ES-I3 (cell line): ENCODE data around the gene FGGY.

Experiments used
- H3K36me3 ChIP-seq: 2 replicates; pipeline ENCODE4 v1.6.1; 2013; ENCODE audit warnings: mild to moderate bottlenecking, low read length, control low read depth, moderate library complexity; ENCODE audit not compliant: insufficient read depth
- H3K4me1 ChIP-seq: 2 replicates; pipeline ENCODE4 v1.6.1; 2013; ENCODE audit warnings: mild to moderate bottlenecking, control low read depth, low read length; ENCODE audit not compliant: insufficient read depth
- H3K9ac ChIP-seq: 2 replicates; pipeline ENCODE4 v1.6.1; 2013; ENCODE audit warnings: low read depth, mild to moderate bottlenecking, low read length, moderate library complexity
- H3K9me3 ChIP-seq: 2 replicates; pipeline ENCODE4 v1.6.1; 2013; ENCODE audit warnings: mild to moderate bottlenecking, low read length, moderate library complexity; ENCODE audit not compliant: control insufficient read depth, insufficient read depth

FGGY gene

DNA sequence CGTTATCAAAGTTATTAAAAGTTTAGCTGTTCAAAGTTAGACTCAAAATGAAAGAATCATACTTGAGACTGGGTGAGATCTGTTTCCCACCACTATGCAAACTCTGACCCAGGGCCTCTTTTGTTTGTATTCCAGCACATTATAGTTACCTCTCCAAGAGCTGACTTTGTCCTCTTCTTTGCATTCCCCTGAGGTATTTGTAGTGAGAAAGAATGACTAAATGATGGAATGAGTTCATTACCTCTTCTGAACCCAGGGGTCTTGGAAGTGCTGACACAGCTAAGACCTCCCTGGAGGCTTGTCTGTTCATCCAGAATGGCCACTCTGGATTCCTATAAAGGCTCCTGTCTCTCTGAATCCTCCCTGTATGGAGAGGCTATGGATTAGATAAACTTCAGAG, 62.4 kb downstream of the FGGY start:
- Histone ChIP-seq H3K4me1 (0 out of 2 replicates have a peak, but pooled peaks cover 2% of the 10 kb centered on the region), H3K9me3 (no peaks in the 10 kb centered on the region)

DNA sequence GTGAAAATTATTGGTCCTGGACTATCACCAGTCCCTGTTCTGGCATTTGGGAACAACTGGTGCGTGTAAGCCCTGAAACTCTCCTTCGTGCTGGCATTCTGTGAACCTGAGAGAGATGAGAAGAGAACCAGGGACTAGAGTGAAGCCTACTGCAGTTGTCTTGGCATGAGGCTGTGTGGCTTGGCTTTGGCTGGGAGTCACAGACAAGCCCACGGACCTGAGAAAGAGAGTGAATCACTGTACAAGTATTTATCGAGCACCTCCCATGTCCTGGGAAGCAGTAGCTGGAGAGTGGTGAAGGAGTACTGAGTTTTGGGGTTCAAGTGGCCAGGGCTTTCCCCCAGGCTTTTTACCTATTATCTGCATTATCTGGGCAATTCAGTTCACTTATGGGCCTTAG, 63.3 kb downstream of the FGGY start:
- Histone ChIP-seq H3K4me1 (no peaks in the 10 kb centered on the region), H3K9ac (no peak overlapping the region)

More for the DNA sequence above, 62.4 kb downstream of the FGGY start:
- Histone ChIP-seq H3K36me3 (no peaks in the 10 kb centered on the region), H3K9ac (no peak overlapping the region)

DNA sequence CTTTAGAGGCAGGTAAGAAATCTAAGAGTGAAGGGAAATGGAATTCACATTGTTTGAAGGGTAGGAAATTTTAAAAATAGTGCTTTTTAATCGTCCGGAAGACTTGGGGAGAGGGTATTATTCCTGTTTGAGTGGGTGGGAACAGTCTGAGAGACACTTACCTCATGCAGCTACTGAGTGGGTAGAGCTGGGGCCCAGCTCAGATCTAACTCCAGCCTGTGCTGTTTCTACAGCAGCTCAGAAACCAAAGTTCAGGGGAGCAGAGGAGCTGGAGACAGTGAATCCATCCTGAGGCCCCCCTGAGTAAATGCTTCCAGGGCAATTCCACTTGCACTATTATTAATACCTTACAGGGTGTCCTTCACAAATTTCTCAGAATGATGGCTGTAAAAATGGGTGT, 63.8 kb downstream of the FGGY start:
- H3K36me3 ChIP-seq, result no peaks in the 10 kb centered on the region
- H3K9ac ChIP-seq, result no peak overlapping the region
- no peaks in the 10 kb centered on the region for H3K9me3 ChIP-seq
- H3K4me1 ChIP-seq, result no peaks in the 10 kb centered on the region

More for the DNA sequence above, 63.3 kb downstream of the FGGY start:
- Histone ChIP-seq H3K36me3 (no peaks in the 10 kb centered on the region), H3K9me3 (no peaks in the 10 kb centered on the region)

DNA sequence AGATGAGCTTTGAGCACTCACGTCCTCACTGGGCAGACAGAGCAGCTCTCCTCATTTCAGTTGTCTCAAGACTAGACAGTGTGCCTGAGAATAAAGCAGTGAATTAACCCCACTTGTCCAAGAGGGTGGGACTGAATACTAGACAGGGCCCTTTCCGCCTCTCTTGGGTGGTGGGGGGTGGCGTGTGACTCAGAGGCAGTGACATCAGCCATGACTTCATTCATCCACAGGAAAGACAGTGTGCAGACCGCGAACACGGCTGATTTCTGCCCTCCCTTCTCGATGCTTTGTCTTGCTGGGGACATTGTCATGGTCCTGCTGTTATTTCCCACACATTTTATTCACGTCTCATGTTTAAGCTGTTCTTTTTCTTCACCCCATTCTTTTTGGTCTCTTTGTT, 64.9 kb downstream of the FGGY start:
- Histone ChIP-seq H3K9me3 (no peaks in the 10 kb centered on the region), H3K4me1 (no peaks in the 10 kb centered on the region), H3K36me3 (no peaks in the 10 kb centered on the region), H3K9ac (no peak overlapping the region)

DNA sequence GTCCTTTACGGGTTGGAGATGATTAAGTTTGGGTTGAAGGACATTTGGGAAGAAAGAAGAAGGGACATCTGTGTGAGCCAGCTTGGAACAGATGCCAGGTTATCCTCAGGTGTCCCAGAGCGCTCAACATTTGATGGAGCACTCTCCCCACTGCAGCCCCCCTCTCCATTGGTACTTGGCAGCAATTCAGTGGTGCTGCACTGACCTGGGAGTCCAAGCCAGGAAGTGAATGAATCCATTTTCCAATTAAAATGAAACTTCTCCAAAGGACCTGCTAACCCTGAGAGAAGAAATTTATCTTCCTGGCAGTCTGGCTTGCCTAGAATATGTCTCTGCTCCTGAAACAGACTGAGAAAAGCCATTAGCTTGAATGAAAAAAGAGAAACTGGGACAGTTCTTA, 67.1 kb downstream of the FGGY start:
- no peaks in the 10 kb centered on the region for H3K9me3 ChIP-seq
- H3K36me3 ChIP-seq, result no peaks in the 10 kb centered on the region
- no peak overlapping the region for H3K9ac ChIP-seq
- H3K4me1 ChIP-seq, result no peaks in the 10 kb centered on the region

DNA sequence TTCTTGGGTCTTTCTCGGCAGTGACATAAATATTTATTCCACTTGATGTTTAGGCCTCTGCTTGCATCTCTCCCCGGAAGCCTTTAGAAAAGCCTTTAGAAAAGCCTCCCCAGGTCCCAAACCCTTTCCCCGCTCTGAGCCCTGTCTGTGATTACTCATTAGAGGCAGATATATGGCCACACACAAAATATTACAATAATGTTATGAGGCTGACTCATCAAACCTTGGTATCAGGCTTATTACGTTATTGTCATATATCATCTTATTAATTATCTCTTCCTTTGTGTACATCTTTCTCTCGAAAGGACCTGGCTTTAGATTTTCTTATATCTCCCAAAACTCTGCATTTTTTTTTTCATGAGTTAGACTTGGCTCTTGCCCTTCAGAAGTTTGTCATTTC, 69.5 kb downstream of the FGGY start:
- no peaks in the 10 kb centered on the region for H3K4me1 ChIP-seq
- H3K36me3 ChIP-seq, result no peaks in the 10 kb centered on the region
- no peaks in the 10 kb centered on the region for H3K9me3 ChIP-seq
- no peak overlapping the region for H3K9ac ChIP-seq

DNA sequence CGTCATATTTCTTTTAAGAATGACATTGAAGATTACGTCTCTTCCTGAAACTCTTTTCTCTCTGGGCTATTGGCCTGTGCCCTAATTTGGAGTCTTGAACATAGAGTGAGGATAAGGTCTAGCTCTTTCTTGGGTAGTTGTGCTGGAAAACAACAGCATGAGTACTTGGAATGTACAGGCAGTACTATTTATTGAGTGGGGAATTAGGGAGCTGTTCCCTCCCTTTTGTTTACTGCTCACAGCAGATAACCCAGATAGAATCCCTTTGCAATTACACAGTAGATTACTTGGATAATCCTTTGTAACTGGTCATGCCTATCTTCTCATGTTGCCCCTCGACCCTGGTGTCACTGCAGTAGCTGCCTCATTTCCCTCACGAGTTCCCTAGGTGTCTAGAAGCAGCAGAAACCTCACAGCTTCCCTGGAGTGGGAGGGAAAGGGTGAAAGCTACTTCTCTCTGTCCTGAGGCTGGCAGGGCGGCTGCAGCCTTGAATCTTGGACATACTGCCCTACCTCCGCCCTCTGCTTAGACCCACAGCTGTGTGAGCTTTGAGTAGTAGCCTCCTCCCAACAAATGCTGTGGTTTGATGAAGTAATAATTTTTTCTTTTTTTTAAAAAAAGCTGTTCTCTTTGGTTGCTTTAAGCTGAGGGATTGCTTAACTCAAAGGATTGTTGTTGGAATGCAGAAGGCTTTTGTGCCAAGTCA, 70.6 kb downstream of the FGGY start:
- H3K4me1 ChIP-seq, result no peaks in the 10 kb centered on the region
- no peaks in the 10 kb centered on the region for H3K36me3 ChIP-seq
- H3K9ac ChIP-seq, result no peak overlapping the region
- no peaks in the 10 kb centered on the region for H3K9me3 ChIP-seq

DNA sequence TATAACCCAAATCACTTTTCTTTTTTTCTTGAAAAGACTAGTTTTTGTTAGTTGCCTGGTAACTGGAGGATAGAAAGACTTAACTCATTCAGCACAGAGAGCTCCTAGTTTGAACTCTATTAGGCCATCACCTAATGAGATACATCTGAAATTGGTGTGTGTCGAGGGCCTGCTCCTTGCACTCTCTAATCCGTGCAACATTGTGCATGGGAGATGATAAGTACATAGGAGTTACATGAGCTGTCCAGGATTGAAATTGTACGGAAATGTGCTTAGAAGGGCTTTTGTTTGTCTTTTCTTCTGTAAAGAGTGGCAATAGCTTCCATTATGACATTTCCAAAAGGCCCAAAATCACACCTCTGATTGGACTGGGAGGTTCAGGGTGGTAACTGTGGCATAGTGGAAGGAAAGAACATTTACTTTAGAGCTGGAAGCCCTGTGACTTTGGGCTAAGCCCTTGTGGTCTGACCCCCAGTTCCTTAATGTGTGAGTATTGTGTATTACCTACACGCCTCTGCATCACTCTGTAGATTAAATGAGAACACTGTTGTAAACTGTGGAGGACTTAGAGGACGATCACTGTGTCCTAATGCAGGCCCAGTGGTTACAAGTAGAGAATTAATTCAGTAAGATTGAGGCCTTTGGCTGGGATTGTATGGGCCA, 71.2 kb downstream of the FGGY start:
- H3K9ac ChIP-seq, result no peak overlapping the region
- H3K9me3 ChIP-seq, result no peaks in the 10 kb centered on the region

DNA sequence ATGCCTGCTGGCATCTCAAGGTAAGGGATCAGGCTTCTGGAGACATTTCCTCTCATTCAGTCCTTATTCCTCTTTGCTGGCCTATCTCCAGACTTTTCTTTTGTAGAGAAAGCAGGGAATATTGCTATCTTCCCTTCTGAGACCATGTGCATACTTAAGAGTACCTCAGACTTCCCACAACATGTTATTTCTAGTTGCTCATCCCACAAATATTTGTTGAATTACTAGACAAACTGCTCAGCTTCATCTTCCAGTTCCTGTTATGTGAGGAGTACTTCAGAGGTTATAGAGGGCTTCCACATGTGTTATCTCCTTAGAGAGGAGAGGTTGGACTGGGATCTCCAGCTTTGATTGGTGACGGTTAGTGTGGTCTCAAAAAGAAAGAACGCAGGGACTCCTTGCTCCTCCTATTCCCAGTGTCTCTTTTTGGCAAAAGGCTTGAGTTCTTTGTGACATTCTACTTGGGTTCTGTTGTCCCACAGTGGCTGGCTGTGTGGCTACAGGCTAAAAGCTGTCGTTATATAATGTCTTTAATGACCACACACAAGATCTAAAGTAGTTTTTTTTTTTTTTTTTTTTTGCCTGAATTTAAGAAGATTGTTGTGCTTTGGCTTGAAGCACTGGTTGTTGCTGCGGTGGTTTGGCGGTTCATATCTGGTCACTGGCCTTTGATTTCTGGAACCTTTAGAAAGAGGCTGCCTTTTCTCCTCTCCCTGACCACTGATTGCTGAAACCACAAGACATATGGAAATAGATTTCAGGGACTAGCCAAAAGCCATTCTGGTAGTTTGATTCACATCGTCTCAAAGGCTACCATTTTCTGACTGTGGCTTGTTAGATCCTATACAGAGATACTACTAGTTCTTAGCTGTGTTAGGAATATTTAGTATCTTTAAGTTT, 78.7 kb downstream of the FGGY start:
- no peak overlapping the region for H3K9ac ChIP-seq
- H3K4me1 ChIP-seq, result no peaks in the 10 kb centered on the region
- H3K9me3 ChIP-seq, result no peaks in the 10 kb centered on the region
- no peaks in the 10 kb centered on the region for H3K36me3 ChIP-seq

More for the DNA sequence above, 71.2 kb downstream of the FGGY start:
- Histone ChIP-seq H3K36me3 (no peaks in the 10 kb centered on the region), H3K4me1 (no peaks in the 10 kb centered on the region)

DNA sequence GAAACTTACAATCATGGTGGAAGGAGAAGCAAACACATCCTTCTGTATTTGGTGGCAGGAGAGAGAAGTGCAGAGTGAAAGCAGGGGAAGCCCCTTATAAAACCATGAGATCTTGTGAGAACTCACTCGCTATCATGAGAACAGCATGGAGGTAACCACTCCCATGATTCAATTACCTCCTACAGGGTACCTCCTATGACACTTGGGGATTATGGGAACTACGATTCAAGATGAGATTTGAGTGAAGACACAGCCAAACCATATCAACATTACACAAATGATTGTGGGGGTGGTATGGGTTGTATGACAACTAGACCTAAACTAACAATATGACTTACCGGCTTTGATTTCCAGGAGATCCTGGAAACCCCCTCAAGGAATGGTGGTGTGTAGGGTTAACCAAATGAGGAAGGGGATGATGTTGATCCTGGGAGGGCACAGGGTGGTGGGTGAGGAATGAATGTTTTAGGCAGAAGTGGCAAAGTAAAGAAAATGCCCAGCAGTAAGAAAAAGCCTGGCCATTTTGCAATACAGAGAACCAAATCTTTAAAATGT, 80.5 kb downstream of the FGGY start:
- Histone ChIP-seq H3K9me3 (no peaks in the 10 kb centered on the region), H3K4me1 (no peaks in the 10 kb centered on the region), H3K36me3 (no peaks in the 10 kb centered on the region), H3K9ac (no peak overlapping the region)

DNA sequence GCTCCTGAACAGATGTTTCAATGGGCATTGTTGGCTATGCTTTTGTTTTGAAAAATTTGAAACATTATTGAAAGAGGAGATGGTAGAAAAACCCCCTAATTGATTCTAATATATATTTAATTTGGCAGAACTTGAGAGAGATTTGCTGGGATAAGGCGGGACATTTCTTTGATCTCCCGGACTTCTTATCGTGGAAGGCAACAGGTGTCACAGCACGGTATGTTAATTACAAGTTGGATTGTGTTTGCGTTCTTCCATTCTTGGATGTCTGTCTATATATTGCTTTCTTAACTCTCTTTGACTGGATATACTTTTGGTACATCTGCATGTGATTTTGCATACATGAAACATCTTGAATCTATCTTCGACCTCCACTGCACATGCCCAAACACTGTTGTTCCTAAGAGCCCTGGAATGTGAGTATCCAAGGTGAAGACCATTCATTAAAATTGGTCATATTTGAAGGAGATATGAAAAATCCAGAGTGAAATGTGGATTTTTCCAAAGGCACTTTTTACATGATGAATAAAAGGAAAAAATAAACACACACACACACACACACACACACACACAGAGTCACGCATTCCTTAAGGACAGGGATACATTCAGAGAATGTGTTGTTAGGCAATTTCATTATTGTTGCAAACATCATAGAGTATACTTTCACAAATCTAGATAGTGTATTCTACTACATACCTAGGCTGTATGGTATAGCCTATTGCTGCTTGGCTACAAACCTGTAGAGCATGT, 81.9 kb downstream of the FGGY start:
- Histone ChIP-seq H3K9me3 (no peaks in the 10 kb centered on the region), H3K9ac (no peak overlapping the region), H3K4me1 (peaks cover 5% of the 10 kb centered on the region; the same call in 1 of the 2 replicates), H3K36me3 (no peaks in the 10 kb centered on the region)

DNA sequence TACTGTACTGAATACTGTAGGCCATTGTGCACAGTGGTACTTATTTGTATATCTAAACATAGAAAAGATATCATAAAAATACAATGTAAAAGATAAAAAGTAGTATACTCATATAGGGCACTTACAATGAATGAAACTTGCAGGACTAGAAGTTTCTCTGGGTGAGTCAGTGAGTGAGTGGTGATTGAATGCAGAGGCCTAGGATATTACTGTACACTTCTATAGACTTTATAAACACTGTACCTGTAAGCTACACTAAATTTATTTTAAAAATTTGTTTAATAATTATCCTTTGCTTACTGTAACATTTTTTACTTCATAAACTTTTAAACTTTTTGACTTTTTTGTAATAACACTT, 82.5 kb downstream of the FGGY start:
- peaks cover 11% of the 10 kb centered on the region; the same call in 1 of the 2 replicates for H3K4me1 ChIP-seq
- no peak overlapping the region for H3K9ac ChIP-seq
- H3K36me3 ChIP-seq, result no peaks in the 10 kb centered on the region
- H3K9me3 ChIP-seq, result no peaks in the 10 kb centered on the region

DNA sequence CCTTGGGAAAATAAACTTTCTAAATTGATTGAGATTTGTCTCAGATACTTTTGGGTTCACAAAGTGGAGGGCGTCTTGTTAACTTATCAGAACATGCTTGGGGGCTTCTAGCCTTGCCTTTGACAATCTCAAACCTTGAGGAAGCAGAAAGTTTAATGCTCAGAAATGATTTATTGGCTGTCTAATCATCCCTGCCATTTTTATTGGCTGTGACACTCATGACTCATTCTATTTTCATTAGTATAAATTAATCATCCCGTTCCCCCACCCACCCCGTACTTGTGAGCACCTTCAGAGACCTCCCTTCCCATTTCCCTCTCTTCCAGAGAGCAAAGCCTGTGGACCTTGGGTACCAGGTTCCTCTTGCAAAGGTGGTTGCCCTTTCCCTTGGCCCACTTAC, 87.1 kb downstream of the FGGY start:
- H3K36me3 ChIP-seq, result no peaks in the 10 kb centered on the region
- H3K4me1 ChIP-seq, result peaks cover 21% of the 10 kb centered on the region; the same call in 1 of the 2 replicates
- H3K9me3 ChIP-seq, result no peaks in the 10 kb centered on the region
- H3K9ac ChIP-seq, result no peak overlapping the region

DNA sequence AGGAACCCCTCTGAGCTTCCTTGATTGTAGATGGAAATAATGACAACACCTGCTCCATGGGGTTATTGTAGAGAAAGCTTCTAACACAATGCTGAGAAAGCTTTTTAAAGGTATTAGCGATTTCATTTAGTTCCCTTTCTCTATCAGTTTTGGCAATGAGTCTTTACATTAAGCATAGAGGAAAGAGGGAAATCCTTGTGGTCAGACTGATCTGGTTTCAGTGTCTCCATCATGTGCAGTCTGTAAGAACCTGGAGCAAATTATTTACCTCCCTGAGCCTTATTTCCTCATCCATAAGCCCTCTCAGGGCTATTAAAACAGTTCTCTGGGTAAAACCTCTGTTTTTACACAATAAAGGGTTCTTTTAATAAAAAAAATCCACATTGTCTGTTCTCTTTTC, 87.5 kb downstream of the FGGY start:
- Histone ChIP-seq H3K9me3 (no peaks in the 10 kb centered on the region), H3K4me1 (peaks cover 21% of the 10 kb centered on the region; the same call in 1 of the 2 replicates), H3K9ac (no peak overlapping the region), H3K36me3 (no peaks in the 10 kb centered on the region)
